Right atrium auricular region (tissue), 2 donors: ENCODE measurements around the gene FAU. TPM values are rescaled to one million over a fixed set of nuclear protein-coding genes. Genes with fewer than 3 reads are reported as not detected.

Experiments used
- DNase-seq: peaks from one replicate; pipeline ENCODE4 v3.0.0-alpha.2; 2019; ENCODE audit warnings: low spot score
- H3K27ac ChIP-seq, 2 donors: fragments of 200-600 bp; sonication (generic); 1 replicate in 1 of 2; 2 replicates in 1 of 2; pipeline ENCODE4 v1.5.1; 2016 to 2019
- H3K27me3 ChIP-seq, 2 donors: fragments of 200-600 bp; sonication (generic); one replicate each; pipeline versions ENCODE4 v1.5.1 to v1.6.0; 2017 to 2019
- H3K36me3 ChIP-seq: fragments of 200-600 bp; sonication (generic); one replicate; pipeline ENCODE4 v1.5.1; 2016
- H3K4me1 ChIP-seq, 2 donors: fragments of 200-600 bp; sonication (generic); one replicate each; pipeline versions ENCODE4 v1.5.1 to v1.6.0; 2017 to 2019
- H3K4me3 ChIP-seq, 2 donors: fragments of 200-600 bp; sonication (generic); 1 replicate in 1 of 2; 2 replicates in 1 of 2; pipeline ENCODE4 v1.5.1; 2017 to 2019; ENCODE audit warnings: mild to moderate bottlenecking in 1 of 2, moderate library complexity in 1 of 2
- H3K9me3 ChIP-seq, 2 donors: fragments of 200-600 bp; sonication (generic); one replicate each; pipeline ENCODE4 v1.5.1; 2019
- CTCF ChIP-seq, 2 donors: fragments of 200-600 bp; sonication (generic); IDR thresholded peaks; one replicate each; pipeline ENCODE4 v1.5.1; 2019; ENCODE audit warnings: antibody characterized with exemption in 2 of 2
- total RNA-seq, 2 donors: library from RNA; depleted of rRNA; stranded (reverse); fragments of >200 nt; gene quantifications; one replicate each; pipeline ENCODE4 v1.1.0, GENCODE V29; 2016

Gene FAU
- total RNA-seq, 2 donors from 2014 or later, result 361 to 585 TPM

- Histone ChIP-seq H3K9me3 (no peaks in the 10 kb centered on the region), H3K27me3 (no peaks in the 10 kb centered on the region), H3K4me1 (peaks cover 0 to 52% of the 10 kb centered on the region in 2 donors), H3K36me3 (peaks cover 34% of the 10 kb centered on the region), H3K27ac (peak within 1 kb of the TSS; percentile 82 to 84), H3K4me3 (peak within 1 kb of the TSS; percentile 67 to 92)
- peak; percentile 99 for DNase-seq
- peak; percentile 92 to 94 for TF ChIP-seq CTCF (IDR thresholded peaks at IDR 0.05)
Measured at GRCh38 chr11:65117206-65118096, 4.5 kb downstream of the FAU start, which contains the start of gene ZNHIT2. Gene ZNHIT2, minus strand, starts transcription at chr11:65117701. Its CDS starts 48 bp downstream, at chr11:65117653.

GRCh38 chr11:65116370-65117205, 5.3 kb downstream of the FAU start:
- H3K4me1 ChIP-seq, result peaks cover 0 to 59% of the 10 kb centered on the region in 2 donors
- H3K36me3 ChIP-seq, result peaks cover 34% of the 10 kb centered on the region
- H3K27ac ChIP-seq, result peak overlapping the region; percentile 82 to 84
- no peaks in the 10 kb centered on the region for H3K9me3 ChIP-seq
- TF ChIP-seq CTCF (IDR thresholded peaks at IDR 0.05), result no peak
- no peak for DNase-seq
- H3K27me3 ChIP-seq, result no peaks in the 10 kb centered on the region
- H3K4me3 ChIP-seq, result peak overlapping the region; percentile 67 to 92

- Histone ChIP-seq H3K36me3 (peaks cover 29% of the 10 kb centered on the region), H3K27ac (no peak overlapping the region), H3K4me1 (peaks cover 0 to 59% of the 10 kb centered on the region in 2 donors), H3K4me3 (no peak overlapping the region), H3K27me3 (no peaks in the 10 kb centered on the region), H3K9me3 (no peaks in the 10 kb centered on the region)
- TF ChIP-seq CTCF (IDR thresholded peaks at IDR 0.05), result no peak
- no peak for DNase-seq
Measured at GRCh38 chr11:65115361-65116082, 6.4 kb downstream of the FAU start.

- peaks cover 0 to 61% of the 10 kb centered on the region in 2 donors for H3K4me1 ChIP-seq
Measured at GRCh38 chr11:65114538-65115171, 7.3 kb downstream of the FAU start.

More at GRCh38 chr11:65114538-65115171, 7.3 kb downstream of the FAU start:
- peaks cover 24% of the 10 kb centered on the region for H3K36me3 ChIP-seq
- H3K4me3 ChIP-seq, result no peak overlapping the region
- no peak for DNase-seq
- no peaks in the 10 kb centered on the region for H3K9me3 ChIP-seq
- no peaks in the 10 kb centered on the region for H3K27me3 ChIP-seq
- no peak for TF ChIP-seq CTCF (IDR thresholded peaks at IDR 0.05)
- no peak overlapping the region for H3K27ac ChIP-seq
